A549 (cell line): Measurements from ENCODE around the gene COG7. TPM values are rescaled to one million over a fixed set of nuclear protein-coding genes. Genes with fewer than 3 reads are reported as not detected.

Experiments
- ATAC-seq, 2 experiments: fragments of 200-7000 bp in 1 of 2; fragments of >200 bp in 1 of 2; cut with Nextera tagmentation in 1 of 2; cut with Tn5 transposase in 1 of 2; 3 replicates each; pipeline versions ENCODE4 v1.8.0 to v1.9.1; 2018 to 2020; ENCODE audit warnings: mild to moderate bottlenecking in 1 of 2, moderate library complexity in 1 of 2
- CTCF ChIA-PET: fragments of 300-600 bp; sonication (Branson Sonifier 250); formaldehyde crosslinking; extraction: SDS; loops from one replicate; lab custom pipeline; 2021; ENCODE audit warnings: antibody characterized with exemption, inconsistent platforms; lab: Yijun Ruan, JAX
- POLR2A ChIA-PET: fragments of 350-600 bp; formaldehyde crosslinking; extraction: SDS; loops from one replicate; lab custom pipeline; 2021; ENCODE audit warnings: antibody characterized with exemption, inconsistent platforms; lab: Yijun Ruan, JAX
- DNase-seq, 2 experiments: peaks; one replicate each; pipeline versions ENCODE4 v3.0.0 to v3.0.0-alpha.2; 2011 to 2016; ENCODE audit warnings: low read depth in 1 of 2, low spot score in 1 of 2
- FAIRE-seq: peaks from 2 replicates; lab custom pipeline; 2011; peaks lifted over from hg19 to GRCh38; lab: Jason Lieb, UNC
- H3K27ac ChIP-seq, 2 experiments: fragments of >200 bp; sonication (Bioruptor Twin); formaldehyde crosslinking; 3 replicates each; pipeline ENCODE4 v1.5.1; 2016 to 2017
- H3K4me1 ChIP-seq: fragments of >200 bp; sonication (Bioruptor Twin); formaldehyde crosslinking; 3 replicates; pipeline ENCODE4 v1.6.1; 2016
- H3K4me2 ChIP-seq: fragments of >200 bp; sonication (Bioruptor Twin); formaldehyde crosslinking; 3 replicates; pipeline ENCODE4 v1.6.1; 2016
- H3K4me3 ChIP-seq: fragments of >200 bp; sonication (Bioruptor Twin); formaldehyde crosslinking; 3 replicates; pipeline ENCODE4 v1.5.1; 2016
- H3K9me3 ChIP-seq: fragments of >200 bp; sonication (Bioruptor Twin); formaldehyde crosslinking; 3 replicates; pipeline ENCODE4 v1.6.1; 2016
- CBX2 ChIP-seq: fragments of 200-600 bp; sonication (generic); IDR thresholded peaks from 2 replicates; pipeline ENCODE4 v1.6.1; 2016; ENCODE audit warnings: low read depth, mild to moderate bottlenecking, borderline replicate concordance
- E2F6 ChIP-seq: IDR thresholded peaks from 2 replicates; pipeline ENCODE4 v1.6.1; 2012; ENCODE audit warnings: low read depth, borderline replicate concordance
- EHF ChIP-seq: fragments of 250-450 bp; sonication (Bioruptor Pico); IDR thresholded peaks from 2 replicates; pipeline ENCODE4 v1.5.0; 2020; ENCODE audit warnings: mild to moderate bottlenecking
- GATA3 ChIP-seq: IDR thresholded peaks from 2 replicates; pipeline ENCODE4 v1.6.1; 2012; ENCODE audit warnings: borderline replicate concordance
- HES2 ChIP-seq: fragments of >200 bp; sonication (Bioruptor Twin); formaldehyde crosslinking; IDR thresholded peaks from 2 replicates; pipeline ENCODE4 v1.6.1; 2016
- HEYL ChIP-seq: fragments of 250-450 bp; sonication (Bioruptor Pico); IDR thresholded peaks from 2 replicates; pipeline ENCODE4 v1.8.0; 2021; ENCODE audit warnings: mild to moderate bottlenecking, moderate library complexity
- HMGXB4 ChIP-seq: fragments of 250-450 bp; sonication (Bioruptor Pico); IDR thresholded peaks from 2 replicates; pipeline ENCODE4 v1.5.0; 2021; ENCODE audit warnings: mild to moderate bottlenecking, moderate library complexity, borderline replicate concordance
- HOXB5 ChIP-seq: fragments of 250-450 bp; sonication (Bioruptor Pico); IDR thresholded peaks from 2 replicates; pipeline ENCODE4 v1.5.0; 2020; ENCODE audit warnings: mild to moderate bottlenecking, moderate library complexity
- MAX ChIP-seq: IDR thresholded peaks from 2 replicates; pipeline ENCODE4 v1.6.1; 2012
- MYC ChIP-seq: IDR thresholded peaks from 2 replicates; pipeline ENCODE4 v1.6.1; 2012; ENCODE audit warnings: mild to moderate bottlenecking, inconsistent platforms, low read length, improper control_type of control experiment, borderline replicate concordance
- NFE2L2 ChIP-seq: fragments of 150-350 bp; conservative IDR thresholded peaks from 2 replicates; pipeline ENCODE4 v1.6.1; 2014; ENCODE audit warnings: low read length
- NPAS2 ChIP-seq: fragments of 250-450 bp; sonication (Bioruptor Pico); IDR thresholded peaks from 2 replicates; pipeline ENCODE4 v1.8.0; 2022; ENCODE audit warnings: mild to moderate bottlenecking, moderate library complexity, borderline replicate concordance
- NR3C1 ChIP-seq: fragments of >200 bp; sonication (Bioruptor Twin); formaldehyde crosslinking; IDR thresholded peaks from 3 replicates; pipeline ENCODE4 v1.6.1; 2017
- POLR2AphosphoS2 ChIP-seq: conservative IDR thresholded peaks from 2 replicates; pipeline ENCODE4 v1.6.1; 2012; ENCODE audit warnings: low read length, improper control_type of control experiment, inconsistent platforms
- RAD21 ChIP-seq, 2 experiments: fragments of >200 bp in 1 of 2; sonication (Bioruptor Twin) in 1 of 2; formaldehyde crosslinking in 1 of 2; IDR thresholded peaks in 1 of 2; conservative IDR thresholded peaks in 1 of 2; 2 replicates in 1 of 2; 3 replicates in 1 of 2; pipeline ENCODE4 v1.6.1; 2012 to 2018; ENCODE audit warnings: inconsistent platforms in 1 of 2
- RCOR1 ChIP-seq: fragments of 150-350 bp; IDR thresholded peaks from 2 replicates; pipeline ENCODE4 v1.6.1; 2014; ENCODE audit warnings: antibody characterized with exemption, low read length, low read depth
- RFX5 ChIP-seq: fragments of 450-650 bp; IDR thresholded peaks from 2 replicates; pipeline ENCODE4 v1.7.1; 2014; ENCODE audit warnings: antibody characterized with exemption, mild to moderate bottlenecking, moderate library complexity
- SMC3 ChIP-seq: fragments of >200 bp; sonication (Bioruptor Twin); formaldehyde crosslinking; IDR thresholded peaks from 3 replicates; pipeline ENCODE4 v1.6.1; 2018; ENCODE audit warnings: inconsistent platforms
- SREBF2 ChIP-seq: fragments of 450-650 bp; IDR thresholded peaks from 2 replicates; pipeline ENCODE4 v1.6.1; 2014; ENCODE audit warnings: mild to moderate bottlenecking, moderate library complexity
- TFCP2L1 ChIP-seq: fragments of 250-450 bp; sonication (Bioruptor Pico); IDR thresholded peaks from 2 replicates; pipeline ENCODE4 v1.5.0; 2021; ENCODE audit warnings: mild to moderate bottlenecking
- ZNF302 ChIP-seq: fragments of 250-450 bp; sonication (Bioruptor Pico); IDR thresholded peaks from 2 replicates; pipeline ENCODE4 v1.9.0; 2021; ENCODE audit warnings: inconsistent platforms, mild to moderate bottlenecking, moderate library complexity
- WGBS: methylation state at CpG from one replicate; pipeline ENCODE4 v1.1.6; 2017; ENCODE audit errors: missing lambda C conversion rate; 5-methylcytosine and 5-hydroxymethylcytosine counted together
- polyA plus RNA-seq, 4 experiments: library from polyadenylated mRNA; depleted of rRNA in 3 of 4; stranded (reverse); fragments of >200 nt; fragmentation: RNase III in 1 of 4; extraction: RNeasy Plus Mini Kit Qiagen cat#74134 plus additional on column Dnase treatment in 1 of 4; gene quantifications; 2 replicates in 3 of 4; 3 replicates in 1 of 4; pipeline ENCODE4 v1.2.3, GENCODE V29; 2011 to 2017
- TF ChIP-seq, protein P1 (sequence below): fragments of >200 bp; sonication (Bioruptor Twin); formaldehyde crosslinking; IDR thresholded peaks from 3 replicates; pipeline ENCODE4 v1.5.1; 2016

The COG7 gene
- polyA plus RNA-seq, 2 of the 4 experiments (the other 2 are of a cell fraction) = 11.3 to 18.5 TPM

GRCh38 chr16:23478566-23478965, 25.6 kb upstream of the COG7 start:
- H3K27ac ChIP-seq = no peak overlapping the region
- no peak for FAIRE-seq
- no peak for TF ChIP-seq E2F6
- TF ChIP-seq EHF (CRISPR knock-in tag) = no peak
- TF ChIP-seq HMGXB4 (CRISPR knock-in tag) = no peak
- TF ChIP-seq MYC = no peak
- TF ChIP-seq RAD21 (conservative IDR thresholded peaks at IDR 0.05 in 1 of 2, IDR thresholded peaks at IDR 0.05 in 1 of 2) = no peak
- no peak for TF ChIP-seq NFE2L2
- TF ChIP-seq RCOR1 = no peak
- TF ChIP-seq HES2 = no peak
- H3K4me3 ChIP-seq = no peak overlapping the region
- POLR2A ChIA-PET = no interaction called here
- no peaks in the 10 kb centered on the region for H3K4me1 ChIP-seq
- no peak for DNase-seq
- CTCF ChIA-PET = no interaction called here
- ATAC-seq = no peak; a peak in 1 of 6 replicates
- no peak overlapping the region for H3K4me2 ChIP-seq
- H3K9me3 ChIP-seq = no peaks in the 10 kb centered on the region
- 100% methylated on average over 2 of the region's 3 CpGs for WGBS

- no peaks in the 10 kb centered on the region for H3K4me1 ChIP-seq
- H3K9me3 ChIP-seq = no peaks in the 10 kb centered on the region
- WGBS = 95% methylated on average over 1 of the region's 1 CpG
- no peak for ATAC-seq
- no peak for FAIRE-seq
- no peak overlapping the region for H3K4me2 ChIP-seq
- no peak overlapping the region for H3K27ac ChIP-seq
- no peak for DNase-seq
- POLR2A ChIA-PET = no interaction called here
- TF ChIP-seq GATA3 (no peak), E2F6 (no peak), NPAS2 (CRISPR knock-in tag) (no peak), ZNF302 (CRISPR knock-in tag) (no peak), HEYL (CRISPR knock-in tag) (no peak), MYC (no peak), TFCP2L1 (CRISPR knock-in tag) (no peak), NR3C1 (no peak), RFX5 (no peak), RCOR1 (no peak), SREBF2 (no peak), POLR2AphosphoS2 (no peak), HOXB5 (CRISPR knock-in tag) (no peak), CBX2 (no peak), SMC3 (no peak), MAX (no peak)
- TF ChIP-seq, protein P1, sequence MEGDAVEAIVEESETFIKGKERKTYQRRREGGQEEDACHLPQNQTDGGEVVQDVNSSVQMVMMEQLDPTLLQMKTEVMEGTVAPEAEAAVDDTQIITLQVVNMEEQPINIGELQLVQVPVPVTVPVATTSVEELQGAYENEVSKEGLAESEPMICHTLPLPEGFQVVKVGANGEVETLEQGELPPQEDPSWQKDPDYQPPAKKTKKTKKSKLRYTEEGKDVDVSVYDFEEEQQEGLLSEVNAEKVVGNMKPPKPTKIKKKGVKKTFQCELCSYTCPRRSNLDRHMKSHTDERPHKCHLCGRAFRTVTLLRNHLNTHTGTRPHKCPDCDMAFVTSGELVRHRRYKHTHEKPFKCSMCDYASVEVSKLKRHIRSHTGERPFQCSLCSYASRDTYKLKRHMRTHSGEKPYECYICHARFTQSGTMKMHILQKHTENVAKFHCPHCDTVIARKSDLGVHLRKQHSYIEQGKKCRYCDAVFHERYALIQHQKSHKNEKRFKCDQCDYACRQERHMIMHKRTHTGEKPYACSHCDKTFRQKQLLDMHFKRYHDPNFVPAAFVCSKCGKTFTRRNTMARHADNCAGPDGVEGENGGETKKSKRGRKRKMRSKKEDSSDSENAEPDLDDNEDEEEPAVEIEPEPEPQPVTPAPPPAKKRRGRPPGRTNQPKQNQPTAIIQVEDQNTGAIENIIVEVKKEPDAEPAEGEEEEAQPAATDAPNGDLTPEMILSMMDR = no peak
- CTCF ChIA-PET = interaction anchor here (1.3 kb wide), 1 partner anchor 15 kb away, joined by 4 read pairs; no protein-coding TSS in a partner anchor
- H3K4me3 ChIP-seq = no peak overlapping the region
Measured at GRCh38 chr16:23476289-23476688, 23.3 kb upstream of the COG7 start.
